ENCODE results near the gene NAGA.
"Not testable (repeated sequence)": the region's sequence is repeated elsewhere in the genome, so short reads cannot be mapped to it uniquely, and the experiment has no call there.

Gene NAGA

DNA sequence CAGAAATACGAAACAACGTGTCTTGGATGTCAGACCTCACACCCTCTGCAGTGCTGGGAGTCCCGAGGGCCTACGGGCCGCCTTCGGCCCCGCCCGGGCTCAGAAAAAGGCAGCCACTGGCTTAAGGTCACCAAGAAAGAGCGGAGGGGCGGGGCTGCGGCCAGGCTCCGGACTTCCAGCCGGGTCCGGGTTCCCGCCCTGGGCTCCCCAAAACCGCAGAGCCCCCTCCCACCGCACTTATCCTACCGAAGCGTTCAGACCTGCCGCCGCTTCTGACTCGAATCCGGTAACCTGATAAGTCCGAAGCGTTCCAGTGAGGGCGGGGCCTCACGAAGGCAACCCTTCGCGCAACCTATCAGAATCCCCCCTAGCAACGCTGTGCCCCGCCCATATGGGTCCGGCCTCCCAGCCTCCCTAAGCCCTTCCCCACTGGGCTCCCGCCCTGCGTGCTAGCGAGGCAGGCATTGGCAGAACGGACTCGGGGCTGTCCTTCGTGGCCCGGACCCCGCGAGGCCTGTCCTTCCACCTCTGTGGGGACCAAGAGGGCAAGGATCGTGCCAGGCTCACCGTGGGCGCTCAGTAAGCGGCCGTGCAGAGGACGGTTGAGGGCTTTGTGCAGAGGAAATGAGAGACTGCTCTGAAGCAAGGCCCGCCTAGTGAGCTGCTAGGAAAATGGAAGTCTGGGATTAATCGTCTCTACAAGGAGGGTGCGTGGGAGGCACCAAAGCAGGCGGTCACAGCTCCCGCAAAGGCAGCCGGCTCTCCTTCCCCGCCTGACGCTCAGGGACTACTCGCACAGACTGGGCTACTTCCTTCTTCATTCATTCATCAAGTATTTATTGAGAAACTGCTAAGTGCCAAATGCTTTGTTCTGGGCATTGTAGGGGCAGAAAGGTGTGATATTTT is at the start of gene NAGA:
NAGA (minus strand) TSS at position 296 of the 906 bp plus-strand sequence. CDS start 515 bp downstream, outside the sequence.
- peak; percentile 91 to 94 for DNase-seq

DNA sequence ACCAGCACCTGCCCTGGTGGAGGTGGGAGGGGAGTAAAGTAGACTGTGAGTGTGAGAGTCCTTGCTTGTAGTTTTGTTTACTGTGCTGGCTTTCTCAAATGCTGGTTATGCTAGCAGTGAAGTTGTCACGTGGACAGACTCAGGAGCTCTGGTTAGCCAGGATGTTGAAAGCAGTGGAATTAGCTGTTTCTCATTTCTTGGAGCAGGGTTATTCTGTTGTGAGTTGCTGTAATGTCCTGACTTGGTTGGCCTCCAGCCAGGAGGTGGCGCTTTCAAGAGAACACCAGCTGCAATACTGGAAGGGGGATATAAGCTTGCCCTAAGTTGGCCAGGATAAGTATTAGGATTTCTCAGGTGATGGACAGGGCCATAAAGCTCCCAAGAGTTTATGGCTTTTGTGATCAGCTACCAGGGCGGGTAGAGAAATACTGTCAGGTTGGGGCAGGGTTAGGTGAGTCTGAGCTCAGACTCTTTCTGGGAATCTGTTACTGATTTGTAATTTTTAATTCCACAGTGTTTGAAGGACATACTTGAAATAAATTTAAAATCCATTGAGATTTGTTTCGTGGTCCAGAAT is 46.3 kb upstream of the NAGA start:
- DNase-seq, result no peak

DNA sequence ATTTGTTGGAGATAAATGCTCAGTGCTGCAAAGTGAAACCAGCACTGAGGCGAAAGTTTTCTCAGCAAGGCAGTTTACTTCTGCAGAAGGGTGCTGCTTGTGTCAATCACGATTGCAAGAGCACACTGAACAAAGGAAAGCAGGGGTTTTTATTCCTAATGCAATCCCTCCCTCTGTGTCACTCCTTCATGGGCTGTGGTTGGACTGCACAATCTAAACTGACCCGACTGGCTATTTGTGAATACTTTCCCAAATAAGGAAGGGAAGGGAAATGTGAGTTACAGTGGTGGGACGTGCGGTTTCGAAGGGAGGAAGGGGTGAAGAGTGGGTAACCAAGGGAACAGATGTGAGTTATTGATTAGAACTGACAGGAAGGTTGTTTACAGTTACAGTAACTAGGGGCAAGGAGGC is 44.8 kb upstream of the NAGA start:
- DNase-seq, result not testable (repeated sequence)

DNA sequence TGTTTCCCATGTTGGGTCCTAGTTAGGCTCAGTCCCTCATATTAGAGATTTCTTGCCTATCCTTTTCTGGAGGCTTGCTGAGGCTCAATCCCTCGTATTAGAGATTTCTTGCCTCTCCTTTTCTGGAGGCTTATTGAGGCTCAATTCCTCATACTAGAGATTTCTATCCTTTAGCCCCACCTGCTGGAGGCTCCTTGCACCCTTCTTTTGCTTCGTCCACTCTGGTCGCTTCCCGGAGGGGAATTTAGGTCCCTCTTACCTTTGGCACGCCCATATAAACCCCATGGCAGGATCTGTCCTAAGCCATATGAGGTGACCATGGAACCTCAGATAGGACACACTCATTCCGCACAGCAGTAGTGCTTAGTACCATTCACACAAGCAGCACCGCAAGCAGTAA is 44.1 kb upstream of the NAGA start:
- DNase-seq, result no peak

DNA sequence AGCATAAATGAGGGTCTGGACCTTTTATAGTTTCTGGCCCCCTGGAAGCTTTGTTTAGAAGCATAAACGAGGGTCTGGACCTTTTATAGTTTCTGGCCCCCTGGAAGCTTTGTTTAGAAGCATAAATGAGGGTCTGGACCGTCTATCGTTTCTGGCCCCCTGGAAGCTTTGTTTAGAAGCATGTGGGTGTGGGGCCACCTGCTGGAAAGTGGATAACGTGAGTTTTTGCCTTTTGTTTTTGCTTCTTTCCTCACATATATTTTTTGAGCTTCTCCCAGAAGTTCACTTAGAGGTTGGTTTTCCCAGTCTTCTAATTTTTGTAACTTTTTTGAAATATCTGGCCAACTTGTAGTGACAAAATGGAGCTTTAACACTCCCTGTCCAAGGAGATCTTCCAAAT is 42.2 kb upstream of the NAGA start:
- DNase-seq, result not testable (repeated sequence)

DNA sequence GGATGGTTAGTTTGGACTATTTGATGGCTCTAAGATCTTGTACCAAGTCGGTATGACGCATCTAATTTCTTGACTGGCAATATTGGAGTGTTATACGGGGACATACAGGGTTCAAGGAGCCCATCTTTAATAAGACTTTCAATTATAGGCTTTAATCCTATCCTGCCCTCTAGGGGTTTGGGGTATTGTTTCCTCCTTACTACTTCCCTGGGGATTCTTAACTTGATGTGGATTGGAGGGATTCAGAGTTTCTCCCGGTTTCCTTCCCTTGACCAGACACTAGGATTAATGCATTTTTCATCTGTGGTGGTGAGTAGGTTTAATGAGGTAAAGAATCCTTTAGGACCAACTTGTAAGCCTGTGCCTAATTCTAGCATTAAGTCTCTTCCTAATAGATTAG is 41.2 kb upstream of the NAGA start:
- no peak for DNase-seq

DNA sequence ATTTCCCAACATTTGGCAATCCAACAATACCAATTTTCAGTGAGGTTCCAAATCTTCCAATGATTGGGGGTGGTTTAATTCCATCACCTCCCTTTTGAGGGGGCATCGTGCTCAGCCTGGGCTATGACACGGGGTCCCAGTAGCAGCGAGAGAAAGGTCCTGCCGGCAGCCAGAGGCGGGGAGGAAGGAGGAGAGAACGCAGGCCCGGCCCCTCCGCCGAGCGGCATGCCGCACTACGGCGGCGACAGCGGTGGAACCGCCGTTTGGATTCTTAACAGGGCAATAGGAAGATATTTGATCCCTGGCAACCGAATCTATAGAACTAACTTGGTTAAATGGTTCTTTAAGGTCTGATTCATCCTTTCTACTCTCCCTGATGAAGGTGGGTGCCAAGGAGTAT is 38.2 kb upstream of the NAGA start:
- DNase-seq, result no peak

DNA sequence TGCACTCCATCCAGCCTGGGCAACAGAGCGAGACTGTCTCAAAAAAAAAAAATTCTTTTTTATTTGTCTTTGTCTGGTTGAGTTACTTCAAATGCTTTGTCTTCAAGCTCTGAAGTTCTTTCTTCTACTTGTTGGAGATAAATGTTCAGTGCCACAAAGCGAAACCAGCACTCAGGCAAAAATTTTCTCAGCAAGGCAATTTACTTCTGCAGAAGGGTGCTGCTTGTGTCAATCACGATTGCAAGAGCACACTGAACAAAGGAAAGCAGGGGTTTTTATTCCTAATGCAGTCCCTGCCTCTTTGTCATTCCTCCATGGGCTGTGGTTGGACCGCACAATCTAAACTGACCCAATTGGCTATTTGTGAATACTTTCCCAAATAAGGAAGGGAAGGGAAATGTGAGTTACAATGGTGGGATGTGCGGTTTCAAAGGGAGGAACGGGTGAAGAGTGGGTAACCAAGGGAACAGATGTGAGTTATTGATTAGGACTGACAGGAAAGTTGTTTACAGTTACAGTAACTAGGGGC is 33.8 kb upstream of the NAGA start:
- DNase-seq, result not testable (repeated sequence)

DNA sequence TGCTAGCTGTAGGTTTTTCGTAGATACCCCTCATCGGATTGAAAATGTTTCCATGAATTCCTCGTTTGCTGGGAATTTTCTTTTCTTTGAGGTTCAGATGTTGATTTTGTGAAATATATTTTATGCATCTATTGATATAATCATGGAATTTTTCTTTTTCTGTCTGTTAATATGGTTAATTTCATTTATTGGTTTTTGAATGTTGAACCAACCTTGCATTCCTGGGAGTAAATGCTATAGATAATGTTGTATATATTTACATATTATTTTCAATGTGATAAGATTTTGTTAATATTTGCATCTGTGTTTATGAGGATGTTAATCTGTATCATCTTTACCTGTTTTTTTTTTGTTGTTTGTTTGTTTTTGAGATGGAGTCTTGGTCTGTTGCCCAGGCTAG is 30.6 kb upstream of the NAGA start:
- no peak for DNase-seq

DNA sequence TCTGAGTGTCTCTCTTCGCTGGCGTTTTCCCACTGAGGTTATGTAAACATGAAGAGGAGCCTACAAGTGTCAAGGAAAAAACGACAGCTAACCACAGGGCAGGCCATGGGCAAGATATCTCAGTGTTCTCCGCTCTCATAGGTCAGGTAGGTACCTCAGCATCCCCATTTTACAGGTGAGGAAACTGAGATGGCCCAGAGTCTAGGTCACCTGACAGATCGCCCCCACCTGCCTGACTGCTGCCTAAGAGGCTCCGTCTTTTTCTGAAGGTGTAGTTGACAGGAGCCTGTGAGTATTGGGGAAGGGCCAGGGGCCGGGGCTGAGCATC is 20.8 kb upstream of the NAGA start:
- DNase-seq, result no peak

DNA sequence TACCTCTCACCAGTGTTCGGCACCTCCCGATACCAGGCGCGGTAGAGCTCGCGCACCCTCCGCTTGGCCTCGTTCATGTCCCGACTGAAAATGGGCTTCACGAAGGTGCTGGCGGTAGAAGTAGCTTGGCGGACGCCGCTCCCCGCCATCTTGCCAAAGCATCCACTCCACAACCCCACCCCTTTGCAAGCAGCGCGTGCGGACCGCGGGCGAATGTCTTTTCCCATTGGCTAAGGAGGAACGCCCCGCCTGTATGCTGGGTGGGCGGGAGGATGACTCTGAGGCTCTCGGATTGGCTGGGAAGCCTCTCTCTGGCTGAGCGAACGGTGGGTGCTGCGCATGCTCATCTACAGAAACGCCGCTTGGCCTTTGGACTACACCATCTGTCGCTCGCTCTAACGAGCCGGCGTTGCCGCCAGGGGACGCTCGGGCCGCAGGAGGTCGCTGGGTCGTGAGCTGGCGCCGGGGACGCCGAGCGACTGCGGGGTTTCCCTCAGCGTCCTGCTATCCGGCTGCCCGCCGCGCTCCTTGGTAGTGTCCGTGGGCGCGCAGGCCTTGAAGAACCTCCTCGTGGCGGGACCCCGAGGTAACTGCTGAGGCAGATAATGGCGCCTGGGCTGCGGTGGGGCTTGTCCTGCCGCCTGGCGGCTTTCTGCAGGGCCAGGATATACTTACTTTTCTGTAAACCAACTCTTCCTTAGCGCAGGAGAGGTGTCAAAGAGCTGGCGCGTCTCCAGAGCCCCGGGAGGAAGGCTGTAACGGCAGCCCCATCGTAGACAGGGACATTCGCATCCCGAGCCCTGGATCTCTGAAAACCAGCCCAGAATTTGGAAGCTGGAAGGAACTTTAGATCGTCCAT is 20.2 kb upstream of the NAGA start, which contains the start of gene NDUFA6:
NDUFA6 (minus strand) TSS at position 177 of the 859 bp plus-strand sequence; CDS start at position 149, 28 bp downstream.
- peak; percentile 100 for DNase-seq

DNA sequence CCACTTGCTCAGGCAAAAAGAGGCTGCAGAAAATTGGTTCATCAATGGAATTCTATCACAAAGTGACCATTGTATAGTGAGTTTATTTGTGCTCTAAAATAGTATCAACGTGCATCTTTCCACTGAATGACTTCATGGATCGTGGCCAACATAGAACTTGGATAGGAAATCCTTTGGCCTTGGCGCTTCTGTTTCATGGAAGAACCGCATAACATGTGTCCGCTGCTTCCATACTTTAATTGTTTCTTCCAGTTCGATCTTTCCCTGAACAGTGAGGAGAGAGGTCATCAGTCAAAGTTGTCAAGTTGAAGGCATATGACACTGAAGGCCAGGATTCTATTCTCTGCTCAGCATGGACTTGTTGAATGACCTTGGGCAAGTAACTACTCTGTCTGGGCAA is 15.4 kb upstream of the NAGA start:
- no peak for DNase-seq

DNA sequence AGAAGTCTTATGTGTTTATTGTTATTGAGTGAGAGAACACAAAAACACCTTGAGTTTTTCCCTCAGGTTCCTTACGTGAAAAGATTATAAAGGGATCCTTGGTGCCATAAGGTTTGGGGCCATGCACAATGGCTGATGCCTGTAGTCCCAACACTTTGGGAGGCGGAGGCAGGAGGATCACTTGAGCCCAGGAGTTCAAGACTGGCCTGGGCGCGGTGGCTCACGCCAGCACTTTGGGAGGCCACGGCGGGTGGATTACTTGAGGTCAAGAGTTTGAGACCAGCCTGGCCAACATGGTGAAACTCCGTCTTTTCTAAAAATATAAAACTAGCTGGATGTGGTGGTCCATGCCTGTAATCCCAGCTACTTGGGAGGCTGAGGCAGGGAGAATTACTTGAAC is 14.3 kb upstream of the NAGA start:
- no peak for DNase-seq

DNA sequence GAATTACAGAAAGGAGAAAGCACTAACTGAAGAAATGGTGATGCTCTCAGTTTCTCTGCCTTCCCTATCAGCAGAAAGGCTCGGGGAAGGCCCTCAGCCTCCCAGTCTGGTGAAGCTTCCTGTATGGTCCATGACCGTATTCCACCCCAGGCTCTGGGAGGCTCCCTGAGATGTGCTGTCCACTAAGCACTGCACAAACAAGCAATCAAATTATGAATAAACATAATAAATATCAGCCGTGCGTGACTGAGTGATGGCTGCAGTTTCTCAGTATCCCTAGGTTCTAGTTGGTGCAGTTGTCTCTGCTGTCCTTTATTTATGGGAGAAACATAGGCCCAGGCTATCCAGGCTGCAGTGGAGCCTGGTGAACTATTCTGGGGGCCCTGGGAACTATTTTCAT is 12.5 kb upstream of the NAGA start:
- no peak for DNase-seq

DNA sequence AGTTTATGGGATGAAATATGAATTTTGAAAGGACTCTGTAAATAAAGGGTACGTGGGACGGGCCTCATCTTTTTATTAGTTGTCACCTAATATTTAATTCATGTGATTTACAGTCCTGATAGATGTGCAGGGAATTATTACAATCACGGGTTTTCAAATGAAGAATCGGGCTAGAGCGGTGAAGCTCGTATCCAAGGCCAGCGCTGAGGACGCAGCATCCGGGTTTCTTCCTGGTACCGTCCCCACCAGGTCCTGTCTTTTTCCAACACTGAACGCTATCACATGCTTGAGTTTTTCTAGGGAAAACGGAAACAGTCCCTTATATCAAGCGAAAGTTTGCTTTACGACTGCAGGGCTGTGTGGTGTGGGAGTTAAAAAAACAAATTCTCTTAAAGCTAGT is 9.7 kb upstream of the NAGA start:
- peak in 1 of 2 donors; percentile 40 for DNase-seq

DNA sequence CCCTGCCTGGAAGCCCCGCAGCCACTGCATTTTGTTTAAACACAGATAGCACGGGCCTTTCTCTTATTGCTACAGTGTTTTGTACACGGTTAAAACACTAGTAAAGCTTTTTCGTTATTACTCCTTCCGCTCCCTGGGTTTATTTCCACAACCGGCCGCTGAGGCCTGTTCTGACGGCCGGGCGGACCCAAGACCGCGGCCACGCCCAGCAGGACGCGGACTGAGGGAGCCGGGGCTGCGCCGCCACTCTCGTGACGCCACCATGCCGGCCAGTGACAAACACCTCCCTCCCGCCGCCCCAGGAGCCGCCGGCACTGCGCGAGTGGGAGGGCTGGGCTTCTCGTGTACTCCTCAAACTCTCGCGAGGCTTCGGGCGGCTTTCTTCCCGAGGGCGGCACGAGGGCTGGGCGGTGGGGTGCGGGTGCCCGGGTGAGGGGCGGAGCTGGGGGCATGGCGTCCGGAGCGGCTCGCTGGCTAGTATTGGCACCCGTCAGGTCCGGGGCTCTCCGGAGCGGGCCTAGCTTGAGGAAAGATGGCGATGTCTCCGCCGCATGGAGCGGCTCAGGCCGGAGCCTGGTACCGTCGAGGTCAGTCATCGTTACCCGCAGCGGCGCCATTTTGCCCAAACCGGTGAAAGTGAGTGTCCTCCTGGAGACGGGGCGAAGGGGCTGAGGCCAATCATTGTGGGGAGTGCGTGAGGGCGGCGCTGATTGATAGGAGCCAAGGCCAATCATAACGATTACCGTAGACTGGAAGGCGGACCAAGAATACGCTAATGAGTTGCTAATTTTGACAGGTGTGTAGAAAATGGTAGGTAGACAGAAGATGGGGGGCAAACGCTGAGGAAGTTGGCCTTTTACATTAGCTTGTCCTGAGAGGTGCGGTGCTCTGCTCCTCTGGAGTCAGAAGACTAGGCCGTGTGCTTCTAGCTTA is 9.0 kb upstream of the NAGA start, which contains the start of gene SMDT1:
SMDT1 (plus strand) TSS at position 382 of the 933 bp plus-strand sequence; CDS start at position 451, 69 bp downstream.
- DNase-seq, result peak; percentile 98

DNA sequence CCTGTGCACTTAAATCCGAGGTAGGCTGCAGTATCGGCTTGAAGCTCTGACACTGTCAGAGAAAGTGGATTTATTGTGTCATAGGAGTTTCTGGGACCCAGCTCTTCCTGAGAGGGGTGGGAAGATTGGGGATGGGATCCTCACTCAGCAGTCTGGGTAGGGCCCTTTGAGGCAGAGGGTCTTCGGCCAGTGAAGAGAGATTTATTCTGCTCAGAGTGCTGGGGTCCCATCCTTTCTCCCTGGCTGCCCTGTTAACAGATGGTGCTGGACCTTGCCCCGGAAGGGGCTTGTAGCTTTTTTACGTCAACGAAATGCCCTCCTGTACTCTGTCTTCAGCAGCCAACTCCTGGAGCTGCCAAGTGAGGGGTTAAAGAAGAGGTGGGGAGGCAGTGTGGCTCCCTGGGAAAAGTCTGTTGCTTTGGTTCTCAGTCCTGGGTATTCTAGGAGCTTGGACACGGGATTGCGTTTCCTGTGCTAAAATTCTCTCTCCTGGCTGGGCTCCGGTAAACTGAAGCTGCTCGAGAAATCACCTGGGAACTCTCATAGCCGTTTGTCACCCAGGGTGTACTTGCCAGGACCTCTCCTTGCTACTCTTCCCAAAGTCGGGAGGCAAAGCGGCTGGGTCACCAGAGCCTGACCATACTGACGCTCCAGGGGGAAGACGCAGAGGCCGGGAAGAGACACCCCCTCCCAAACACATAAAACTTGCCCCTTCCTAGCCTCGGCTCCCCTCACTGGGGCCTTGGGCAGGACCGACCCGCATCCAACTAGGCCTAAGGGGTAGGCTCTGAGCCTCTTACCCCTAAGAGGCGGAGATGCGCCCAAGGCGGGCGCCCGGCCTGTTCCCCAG is 8.1 kb upstream of the NAGA start:
- no peak for DNase-seq

DNA sequence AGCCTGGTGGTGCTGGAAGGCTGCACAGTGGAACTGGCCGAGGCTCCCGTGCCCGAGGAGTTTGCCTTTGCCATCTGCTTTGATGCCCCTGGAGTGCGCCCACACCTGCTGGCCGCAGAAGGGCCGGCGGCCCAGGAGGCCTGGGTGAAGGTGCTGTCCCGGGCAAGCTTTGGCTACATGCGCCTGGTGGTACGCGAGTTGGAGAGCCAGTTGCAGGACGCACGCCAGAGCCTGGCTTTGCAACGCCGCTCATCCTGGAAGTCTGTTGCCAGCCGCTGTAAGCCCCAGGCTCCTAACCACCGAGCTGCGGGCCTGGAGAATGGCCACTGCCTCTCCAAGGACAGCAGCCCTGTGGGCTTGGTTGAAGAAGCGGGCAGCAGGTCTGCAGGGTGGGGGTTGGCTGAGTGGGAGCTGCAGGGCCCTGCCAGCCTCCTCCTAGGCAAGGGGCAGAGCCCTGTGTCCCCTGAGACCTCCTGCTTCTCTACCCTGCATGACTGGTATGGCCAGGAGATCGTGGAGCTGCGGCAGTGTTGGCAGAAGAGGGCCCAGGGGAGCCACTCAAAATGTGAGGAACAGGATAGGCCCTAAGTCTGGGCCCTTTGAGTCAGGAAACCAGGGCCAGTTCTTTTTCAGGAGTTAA is 7.0 kb upstream of the NAGA start:
- no peak for DNase-seq

DNA sequence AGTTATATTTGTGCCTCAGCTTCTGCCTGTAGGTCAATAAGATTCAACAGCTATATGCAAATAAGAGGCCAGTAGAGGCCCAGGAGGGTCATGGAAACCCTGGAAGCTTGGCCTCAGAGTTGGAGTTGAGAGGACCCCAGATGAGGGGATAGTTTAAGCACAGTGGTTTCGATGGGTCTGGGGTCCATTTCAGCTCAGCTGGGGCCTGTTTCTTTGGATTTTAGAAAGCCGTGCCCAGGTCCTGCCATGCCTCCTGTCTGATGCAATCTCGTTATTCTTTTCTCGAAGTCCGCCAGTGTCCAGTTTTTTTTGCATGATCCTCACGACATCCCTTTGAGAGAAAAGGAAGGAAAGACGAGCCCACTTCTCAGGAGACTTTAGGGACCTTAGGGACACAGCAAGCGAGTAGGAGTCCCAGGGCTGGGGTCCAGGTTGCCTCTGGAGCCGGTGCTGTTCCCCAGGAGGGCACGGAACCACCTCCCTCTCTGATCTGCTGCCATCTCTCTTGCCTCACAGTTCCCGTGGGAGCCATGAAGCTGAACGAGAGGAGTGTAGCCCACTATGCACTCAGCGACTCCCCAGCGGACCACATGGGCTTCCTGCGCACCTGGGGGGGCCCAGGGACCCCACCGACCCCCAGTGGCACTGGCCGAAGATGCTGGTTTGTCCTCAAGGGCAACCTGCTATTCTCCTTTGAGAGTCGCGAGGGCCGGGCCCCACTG is 6.3 kb upstream of the NAGA start:
- no peak for DNase-seq
